OCI-LY7 (cell line): ENCODE measurements around the gene LSM4.

ENCODE experiments used
- EZH2phosphoT487 ChIP-seq: fragments of 200-600 bp; sonication (generic); IDR thresholded peaks from 2 replicates; pipeline ENCODE4 v1.6.1; 2018; ENCODE audit warnings: low read depth, borderline replicate concordance, mild to moderate bottlenecking, mixed run types, antibody characterized with exemption, low read length, moderate library complexity, mixed read lengths
- TF ChIP-seq, protein P1 (sequence below): fragments of 200-600 bp; sonication (generic); conservative IDR thresholded peaks from 2 replicates; pipeline ENCODE4 v1.5.1; 2014; ENCODE audit warnings: mild to moderate bottlenecking, antibody characterized with exemption, low read length, moderate library complexity, mixed read lengths

DNA sequence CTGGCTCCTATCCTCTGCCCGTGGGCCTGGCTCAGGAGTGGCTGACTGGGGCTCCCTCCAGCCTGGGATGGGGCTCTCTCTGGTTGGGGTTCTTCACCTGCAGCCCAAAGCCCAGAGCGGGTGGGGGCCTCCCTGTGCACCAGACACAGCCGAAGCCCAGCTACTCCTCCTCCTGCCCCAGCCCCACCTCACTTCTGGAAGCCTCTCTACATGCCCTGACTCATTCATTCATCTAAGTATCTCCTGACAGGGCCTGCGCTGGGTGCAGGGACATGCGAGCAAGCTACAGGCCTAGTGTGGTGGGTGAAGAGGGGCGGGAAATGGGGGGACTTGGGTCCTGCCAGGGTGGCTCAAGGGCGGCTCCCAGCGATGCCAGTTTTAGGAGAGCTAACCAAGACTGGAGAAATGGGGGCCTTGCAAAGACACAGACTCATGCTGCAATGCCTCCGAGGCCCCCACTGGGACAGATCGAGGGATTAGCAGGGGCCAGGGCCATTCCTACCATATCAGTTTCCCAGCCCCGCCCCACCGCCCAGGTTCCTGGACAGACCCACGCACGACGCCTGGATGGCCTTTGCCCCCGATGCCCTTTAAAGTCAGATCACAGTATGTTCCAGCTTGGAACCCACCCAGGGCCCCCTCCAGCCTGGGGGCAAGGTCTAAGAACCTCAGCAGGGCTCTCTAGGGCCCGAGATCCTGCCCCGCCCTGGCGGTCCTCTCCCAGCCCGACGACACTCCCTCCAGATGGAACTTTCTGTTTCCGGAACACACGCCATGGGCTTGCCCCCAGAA lies 12.6 kb downstream of the LSM4 start:
- TF ChIP-seq, protein P1, sequence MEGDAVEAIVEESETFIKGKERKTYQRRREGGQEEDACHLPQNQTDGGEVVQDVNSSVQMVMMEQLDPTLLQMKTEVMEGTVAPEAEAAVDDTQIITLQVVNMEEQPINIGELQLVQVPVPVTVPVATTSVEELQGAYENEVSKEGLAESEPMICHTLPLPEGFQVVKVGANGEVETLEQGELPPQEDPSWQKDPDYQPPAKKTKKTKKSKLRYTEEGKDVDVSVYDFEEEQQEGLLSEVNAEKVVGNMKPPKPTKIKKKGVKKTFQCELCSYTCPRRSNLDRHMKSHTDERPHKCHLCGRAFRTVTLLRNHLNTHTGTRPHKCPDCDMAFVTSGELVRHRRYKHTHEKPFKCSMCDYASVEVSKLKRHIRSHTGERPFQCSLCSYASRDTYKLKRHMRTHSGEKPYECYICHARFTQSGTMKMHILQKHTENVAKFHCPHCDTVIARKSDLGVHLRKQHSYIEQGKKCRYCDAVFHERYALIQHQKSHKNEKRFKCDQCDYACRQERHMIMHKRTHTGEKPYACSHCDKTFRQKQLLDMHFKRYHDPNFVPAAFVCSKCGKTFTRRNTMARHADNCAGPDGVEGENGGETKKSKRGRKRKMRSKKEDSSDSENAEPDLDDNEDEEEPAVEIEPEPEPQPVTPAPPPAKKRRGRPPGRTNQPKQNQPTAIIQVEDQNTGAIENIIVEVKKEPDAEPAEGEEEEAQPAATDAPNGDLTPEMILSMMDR: no peak
- TF ChIP-seq EZH2phosphoT487: no peak
